H1 (cell line): ENCODE results near the gene ADAMTSL2. TPM values are rescaled to one million over a fixed set of nuclear protein-coding genes. Genes with fewer than 3 reads are reported as not detected.

Source experiments
- CTCF ChIA-PET: fragments of 300-600 bp; sonication (Branson Sonifier 250); formaldehyde crosslinking; loops from one replicate; lab custom pipeline; 2021; ENCODE audit not compliant: partially characterized antibody; lab: Charles Lee
- POLR2A ChIA-PET: fragments of 300-600 bp; sonication (Branson Sonifier 250); formaldehyde crosslinking; loops from one replicate; lab custom pipeline; 2021; ENCODE audit warnings: inconsistent platforms; ENCODE audit not compliant: partially characterized antibody; lab: Charles Lee
- DNase-seq, 2 experiments: peaks; one replicate each; pipeline versions ENCODE4 v3.0.0 to v3.0.0-alpha.2; 2010 to 2022; ENCODE audit warnings: low spot score in 2 of 2, low read depth in 1 of 2, mixed read lengths in 1 of 2
- FAIRE-seq: peaks from 2 replicates; lab custom pipeline; 2011; peaks lifted over from hg19 to GRCh38; lab: Jason Lieb, UNC
- H2AFZ ChIP-seq: 2 replicates; pipeline ENCODE4 v1.8.1; 2012; ENCODE audit warnings: low read length, inconsistent platforms
- H2AK5ac ChIP-seq: 2 replicates; pipeline ENCODE4 v1.6.1; 2013; ENCODE audit warnings: low read depth, low read length
- H2BK120ac ChIP-seq: replicated peaks from 2 replicates; pipeline ENCODE3; 2013; ENCODE audit warnings: low read depth, low read length, inconsistent platforms
- H2BK12ac ChIP-seq: 2 replicates; pipeline ENCODE4 v1.6.1; 2013; ENCODE audit warnings: low read depth, low read length
- H2BK15ac ChIP-seq: 2 replicates; pipeline ENCODE4 v1.6.1; 2013; ENCODE audit warnings: low read length
- H2BK20ac ChIP-seq: 2 replicates; pipeline ENCODE4 v1.6.1; 2013; ENCODE audit warnings: low read length
- H2BK5ac ChIP-seq: 2 replicates; pipeline ENCODE4 v1.6.1; 2013; ENCODE audit warnings: low read depth, low read length
- H3K14ac ChIP-seq: 2 replicates; pipeline ENCODE4 v1.6.1; 2013; ENCODE audit warnings: inconsistent platforms; ENCODE audit not compliant: insufficient read length
- H3K18ac ChIP-seq: 2 replicates; pipeline ENCODE4 v1.6.1; 2013; ENCODE audit warnings: low read length; ENCODE audit errors: extremely low read depth
- H3K23ac ChIP-seq: 2 replicates; pipeline ENCODE4 v1.6.1; 2013; ENCODE audit warnings: inconsistent platforms; ENCODE audit not compliant: insufficient read length
- H3K23me2 ChIP-seq: 2 replicates; pipeline ENCODE4 v1.6.1; 2013; ENCODE audit warnings: low read depth, low read length
- H3K27ac ChIP-seq: 2 replicates; pipeline ENCODE4 v1.6.1; 2011; ENCODE audit warnings: low read depth, low read length, inconsistent platforms
- H3K27me3 ChIP-seq, 4 experiments: replicated peaks in 1 of 4; 1 replicate in 1 of 4; 2 replicates in 3 of 4; pipeline versions ENCODE4 v1.6.1 to v1.8.1; 2011 to 2013; ENCODE audit warnings: low read length in 3 of 4, mild to moderate bottlenecking in 3 of 4, inconsistent platforms in 2 of 4, mixed read lengths in 2 of 4, moderate library complexity in 1 of 4; ENCODE audit not compliant: control insufficient read depth in 3 of 4, insufficient read depth in 3 of 4; ENCODE audit errors: extremely low read depth in 1 of 4
- H3K36me3 ChIP-seq, 4 experiments: 2 replicates each; pipeline versions ENCODE4 v1.6.1 to v1.8.1; 2011 to 2013; ENCODE audit warnings: mild to moderate bottlenecking in 4 of 4, low read length in 3 of 4, moderate library complexity in 2 of 4, control low read depth in 1 of 4, inconsistent platforms in 1 of 4; ENCODE audit not compliant: insufficient read depth in 4 of 4, control insufficient read depth in 2 of 4
- H3K4ac ChIP-seq: replicated peaks from 2 replicates; pipeline ENCODE3; 2013; ENCODE audit warnings: low read length, low read depth, mixed read lengths, inconsistent platforms; ENCODE audit not compliant: insufficient read length
- H3K4me1 ChIP-seq, 4 experiments: replicated peaks in 1 of 4; 1 replicate in 1 of 4; 2 replicates in 3 of 4; pipeline versions ENCODE4 v1.6.1 to v1.8.1; 2011 to 2013; ENCODE audit warnings: low read length in 3 of 4, inconsistent platforms in 2 of 4, mixed read lengths in 1 of 4; ENCODE audit not compliant: insufficient read depth in 4 of 4, control insufficient read depth in 3 of 4
- H3K4me2 ChIP-seq, 2 experiments: 2 replicates each; pipeline versions ENCODE4 v1.6.1 to v1.8.1; 2011 to 2013; ENCODE audit warnings: low read depth in 2 of 2, low read length in 2 of 2, control low read depth in 1 of 2, inconsistent platforms in 1 of 2, mild to moderate bottlenecking in 1 of 2; ENCODE audit not compliant: insufficient read depth in 1 of 2
- H3K4me3 ChIP-seq, 4 experiments: fragments of 200-600, 300-600 bp in 1 of 4; sonication (generic), shearing (Covaris generic), sonication (Bioruptor Twin) in 1 of 4; 2 replicates each; pipeline versions ENCODE4 v1.5.1 to v1.8.1; 2011 to 2016; ENCODE audit warnings: low read length in 4 of 4, low read depth in 3 of 4, control low read depth in 2 of 4, inconsistent platforms in 2 of 4, mild to moderate bottlenecking in 2 of 4, mixed read lengths in 1 of 4, moderate library complexity in 1 of 4; ENCODE audit not compliant: insufficient read depth in 2 of 4; ENCODE audit errors: extremely low read depth in 1 of 4
- H3K56ac ChIP-seq: replicated peaks from 2 replicates; pipeline ENCODE3; 2013; ENCODE audit warnings: low read depth, mild to moderate bottlenecking, mixed read lengths, low read length, inconsistent platforms; ENCODE audit not compliant: insufficient read length
- H3K79me1 ChIP-seq: 2 replicates; pipeline ENCODE4 v1.6.1; 2013; ENCODE audit warnings: low read depth, low read length, control low read depth
- H3K79me2 ChIP-seq, 2 experiments: 2 replicates each; pipeline versions ENCODE4 v1.6.1 to v1.8.1; 2012 to 2013; ENCODE audit warnings: low read length in 2 of 2, mild to moderate bottlenecking in 2 of 2, inconsistent platforms in 1 of 2; ENCODE audit not compliant: insufficient read depth in 2 of 2, control insufficient read depth in 1 of 2
- H3K9ac ChIP-seq, 4 experiments: replicated peaks in 1 of 4; 1 replicate in 1 of 4; 2 replicates in 3 of 4; pipeline versions ENCODE4 v1.6.1 to v1.8.1; 2011 to 2013; ENCODE audit warnings: low read depth in 3 of 4, low read length in 3 of 4, control low read depth in 2 of 4, mild to moderate bottlenecking in 2 of 4, moderate library complexity in 2 of 4, inconsistent platforms in 1 of 4; ENCODE audit errors: extremely low read depth in 1 of 4
- H3K9me3 ChIP-seq, 2 experiments: 2 replicates each; pipeline versions ENCODE4 v1.6.1 to v1.8.1; 2012 to 2013; ENCODE audit warnings: mild to moderate bottlenecking in 2 of 2, moderate library complexity in 2 of 2, control low read depth in 1 of 2, inconsistent platforms in 1 of 2, low read depth in 1 of 2, low read length in 1 of 2, mixed read lengths in 1 of 2; ENCODE audit not compliant: insufficient read depth in 2 of 2
- H4K20me1 ChIP-seq, 2 experiments: replicated peaks in 1 of 2; 2 replicates each; pipeline versions ENCODE3 to v1.8.1; 2011 to 2013; ENCODE audit warnings: inconsistent platforms in 2 of 2, low read length in 2 of 2, mild to moderate bottlenecking in 1 of 2; ENCODE audit not compliant: insufficient read depth in 2 of 2, control insufficient read depth in 1 of 2
- H4K5ac ChIP-seq: 2 replicates; pipeline ENCODE4 v1.6.1; 2013; ENCODE audit warnings: low read length, low read depth, mixed read lengths, inconsistent platforms; ENCODE audit not compliant: insufficient read length
- H4K8ac ChIP-seq: 2 replicates; pipeline ENCODE4 v1.8.0; 2013; ENCODE audit warnings: mild to moderate bottlenecking, moderate library complexity, low read length, inconsistent platforms; ENCODE audit not compliant: insufficient read depth; ENCODE audit errors: extremely low read depth
- H4K91ac ChIP-seq: replicated peaks from 2 replicates; pipeline ENCODE3; 2013; ENCODE audit warnings: low read length, mixed read lengths, inconsistent platforms; ENCODE audit not compliant: insufficient read length
- ASH2L ChIP-seq: fragments of 200-600, 300-600 bp; sonication (generic); IDR thresholded peaks from one replicate; pipeline ENCODE4 v1.7.1; 2017; ENCODE audit warnings: low read length
- CTBP2 ChIP-seq: IDR thresholded peaks from 2 replicates; pipeline ENCODE4 v1.7.0; 2011; ENCODE audit warnings: borderline replicate concordance, mild to moderate bottlenecking, moderate library complexity, mixed read lengths, low read length; ENCODE audit not compliant: insufficient read depth, insufficient read length
- CTCF ChIP-seq, 3 experiments: IDR thresholded peaks; 1 replicate in 2 of 3; 2 replicates in 1 of 3; pipeline versions ENCODE4 v1.5.1 to v1.6.1; 2011; ENCODE audit warnings: low read length in 3 of 3, mild to moderate bottlenecking in 3 of 3, inconsistent platforms in 2 of 3, low read depth in 1 of 3, moderate library complexity in 1 of 3; ENCODE audit not compliant: insufficient read depth in 1 of 3; ENCODE audit errors: control extremely low read depth in 1 of 3
- EGR1 ChIP-seq: IDR thresholded peaks from 2 replicates; pipeline ENCODE4 v1.6.1; 2011; ENCODE audit warnings: low read depth, low read length, borderline replicate concordance
- GTF2F1 ChIP-seq: IDR thresholded peaks from 2 replicates; pipeline ENCODE4 v1.6.1; 2012; ENCODE audit warnings: low read depth, low read length, improper control_type of control experiment, borderline replicate concordance
- HDAC6 ChIP-seq: IDR thresholded peaks from one replicate; pipeline ENCODE4 v1.7.1; 2012; ENCODE audit warnings: low read depth, mild to moderate bottlenecking, inconsistent platforms, low read length, moderate library complexity
- KDM5A ChIP-seq: fragments of 200-600 bp; IDR thresholded peaks from 2 replicates; pipeline ENCODE4 v1.7.1; 2012; ENCODE audit warnings: mild to moderate bottlenecking, low read length, inconsistent platforms, mixed read lengths
- POLR2AphosphoS5 ChIP-seq: IDR thresholded peaks from 2 replicates; pipeline ENCODE4 v1.6.1; 2011; ENCODE audit warnings: low read depth, low read length
- RBBP5 ChIP-seq: IDR thresholded peaks from 2 replicates; pipeline ENCODE4 v1.7.1; 2012; ENCODE audit warnings: low read depth, mild to moderate bottlenecking, inconsistent platforms, low read length, moderate library complexity, borderline replicate concordance
- RNF2 ChIP-seq: fragments of 200-900, 300-1000 bp; sonication (generic); IDR thresholded peaks from 2 replicates; pipeline ENCODE4 v1.7.1; 2016; ENCODE audit warnings: borderline replicate concordance, low read depth, mild to moderate bottlenecking, antibody characterized with exemption, low read length; ENCODE audit not compliant: poor library complexity, severe bottlenecking; ENCODE audit errors: missing control alignments
- SP1 ChIP-seq: IDR thresholded peaks from 2 replicates; pipeline ENCODE4 v1.6.1; 2011; ENCODE audit warnings: low read depth, low read length
- TBP ChIP-seq: IDR thresholded peaks from 2 replicates; pipeline ENCODE4 v1.6.1; 2011; ENCODE audit warnings: low read depth, low read length, improper control_type of control experiment
- WGBS, 2 experiments: shearing (Covaris generic) in 1 of 2; methylation state at CpG; one replicate each; pipeline versions ENCODE4 v1.1.6 to v1.1.7; 2013 to 2015; ENCODE audit warnings: low lambda C conversion rate in 2 of 2, mixed read lengths in 2 of 2, inconsistent platforms in 1 of 2, low coverage in 1 of 2, missing lambda C conversion rate in 1 of 2; ENCODE audit not compliant: insufficient replicate concordance in 2 of 2, insufficient coverage in 1 of 2, insufficient read length in 1 of 2; ENCODE audit errors: extremely low coverage in 1 of 2, missing lambda C conversion rate in 1 of 2; 5-methylcytosine and 5-hydroxymethylcytosine counted together
- polyA plus RNA-seq, 7 experiments: library from polyadenylated mRNA; depleted of rRNA in 3 of 7; stranded (reverse) in 5 of 7; unstranded in 2 of 7; fragments of >200 nt in 5 of 7; fragments of 200-250 nt in 2 of 7; gene quantifications; 1 replicate in 5 of 7; 2 replicates in 1 of 7; 4 replicates in 1 of 7; pipeline versions ENCODE4 v1.2.1 to v1.2.3, GENCODE V29; 2011 to 2013; ENCODE audit warnings: missing spikeins in 2 of 7, mixed read lengths in 2 of 7
- total RNA-seq: library from RNA; stranded (reverse); fragmentation: NEBNext Ultra II Directional; extraction: Animal tissue kit (Norgen Biotek cat#: 25700); gene quantifications from 2 replicates; pipeline ENCODE4 v1.2.1, GENCODE V29; 2021

The ADAMTSL2 gene
- total and polyA plus RNA-seq, 2 of the 8 experiments (the other 6 are each of a cell fraction or from before 2014, with no cell fraction given): 0.74 to 0.76 TPM

GRCh38 chr9:133552236-133552635, 17.7 kb downstream of the ADAMTSL2 start:
- Histone ChIP-seq H2BK5ac (no peak overlapping the region), H2BK20ac (no peak overlapping the region), H3K14ac (no peak overlapping the region), H3K27ac (no peak overlapping the region), H3K56ac (no peak overlapping the region), H2AK5ac (no peak overlapping the region), H3K4me1 (peaks cover 0 to 5% (median under 1%) of the 10 kb centered on the region in 4 experiments; a peak in 2 of 7 replicates), H3K4me3 (no peak overlapping the region), H3K79me2 (no peaks in the 10 kb centered on the region), H4K8ac (no peak overlapping the region), H3K23me2 (no peaks in the 10 kb centered on the region), H3K27me3 (no peaks in the 10 kb centered on the region), H2BK12ac (no peak overlapping the region), H3K79me1 (no peaks in the 10 kb centered on the region; the same call in 1 of the 2 replicates), H2AFZ (no peak overlapping the region), H3K18ac (no peak overlapping the region), H2BK15ac (no peak overlapping the region), H3K9ac (no peak overlapping the region), H3K4me2 (no peak overlapping the region), H3K23ac (no peak overlapping the region), H4K91ac (no peak overlapping the region), H4K20me1 (peaks cover 0 to 4% of the 10 kb centered on the region in 2 experiments), H2BK120ac (no peak overlapping the region), H3K9me3 (no peaks in the 10 kb centered on the region), H4K5ac (no peak overlapping the region), H3K36me3 (no peaks in the 10 kb centered on the region), H3K4ac (no peak overlapping the region)
- ChIA-PET POLR2A (no interaction called here), CTCF (interaction anchor here (1.2 to 1.5 kb wide), 5 partner anchors 12 to 103 kb away, joined by 3 to 9 read pairs (median 3); partner anchors contain the start of gene ADAMTSL2)
- DNase-seq: no peak
- 94% methylated on average over 8 of the region's 8 CpGs; no CpG with 5 or more reads in 1 of the 2 experiments for WGBS, 2 experiments
- FAIRE-seq: no peak
- TF ChIP-seq EGR1 (no peak), ASH2L (no peak), GTF2F1 (no peak), POLR2AphosphoS5 (no peak), CTBP2 (no peak), RBBP5 (no peak), CTCF (IDR thresholded peaks at IDR 0.05; ENCODE audit: control extremely low read depth in 1 of 3, insufficient read depth in 1 of 3, low read depth in 1 of 3, low read length in 3 of 3) (no peak), RNF2 (no peak), HDAC6 (no peak), KDM5A (no peak), SP1 (no peak), TBP (no peak)
